ENCODE data around the gene PLEKHM3. TPM values are rescaled to one million over a fixed set of nuclear protein-coding genes. Genes with fewer than 3 reads are reported as not detected.
A peak's percentile ranks its signal among the peaks of the same experiment; 100 is the strongest.

The PLEKHM3 gene
- total and polyA plus RNA-seq, 12 donors: 9.5 to 39.6 (median 21.7) TPM

- intact Hi-C loops (cut with DNase I): no loop called here
- Histone ChIP-seq H3K4me3 (no peak overlapping the region), H3K27ac (no peak overlapping the region), H3K27me3 (no peaks in the 10 kb centered on the region), H3K9me3 (replicated peaks in 1 of 3) (no peaks in the 10 kb centered on the region), H3K4me1 (replicated peaks in 1 of 2) (peaks cover 5 to 15% of the 10 kb centered on the region in 2 donors), H3K36me3 (replicated peaks in 1 of 2) (no peaks in the 10 kb centered on the region)
- WGBS, 4 donors: 96 to 100% (median 96%) methylated on average over 3 of the region's 3 CpGs
- TF ChIP-seq POLR2A (IDR thresholded peaks at IDR 0.05): no peak
- no peak for TF ChIP-seq CTCF (IDR thresholded peaks at IDR 0.05)
- DNase-seq: peak in 1 of 7 donors; percentile 30
Observed at GRCh38 chr2:207839575-207839974, 185.8 kb downstream of the PLEKHM3 start.

- Histone ChIP-seq H3K27ac (no peak overlapping the region), H3K4me1 (replicated peaks in 1 of 2) (peaks cover 5 to 15% of the 10 kb centered on the region in 2 donors), H3K4me3 (no peak overlapping the region), H3K9me3 (replicated peaks in 1 of 3) (no peaks in the 10 kb centered on the region), H3K36me3 (replicated peaks in 1 of 2) (no peaks in the 10 kb centered on the region), H3K27me3 (no peaks in the 10 kb centered on the region)
- TF ChIP-seq CTCF (IDR thresholded peaks at IDR 0.05) (no peak), POLR2A (IDR thresholded peaks at IDR 0.05) (no peak)
- WGBS, 4 donors: 96 to 100% (median 98%) methylated on average over 1 of the region's 1 CpG
- DNase-seq: no peak
- intact Hi-C loops (cut with DNase I): no loop called here
Observed at GRCh38 chr2:207839028-207839427, 186.3 kb downstream of the PLEKHM3 start.

- TF ChIP-seq POLR2A (IDR thresholded peaks at IDR 0.05): no peak
- TF ChIP-seq CTCF (IDR thresholded peaks at IDR 0.05): no peak
- Histone ChIP-seq H3K27ac (peak overlapping the region in 4 of 5 donors; percentile 17 to 65 (median 62)), H3K4me1 (replicated peaks in 1 of 2) (peaks cover 5 to 24% of the 10 kb centered on the region in 2 donors), H3K4me3 (no peak overlapping the region), H3K9me3 (replicated peaks in 1 of 3) (no peaks in the 10 kb centered on the region), H3K36me3 (replicated peaks in 1 of 2) (no peaks in the 10 kb centered on the region), H3K27me3 (no peaks in the 10 kb centered on the region)
- peak in 6 of 7 donors; percentile 34 to 69 (median 56) for DNase-seq
- intact Hi-C loops (cut with DNase I): no loop called here
- WGBS, 4 donors: 17 to 46% (median 31%) methylated on average over 7 of the region's 7 CpGs
Observed at GRCh38 chr2:207836521-207837133, 188.7 kb downstream of the PLEKHM3 start.

GRCh38 chr2:207835805-207836204 is 189.5 kb downstream of the PLEKHM3 start:
- TF ChIP-seq CTCF (IDR thresholded peaks at IDR 0.05) (no peak), POLR2A (IDR thresholded peaks at IDR 0.05) (no peak)
- H3K27me3 ChIP-seq: no peaks in the 10 kb centered on the region
- H3K4me1 ChIP-seq (replicated peaks in 1 of 2): peaks cover 5 to 24% of the 10 kb centered on the region in 2 donors
- H3K36me3 ChIP-seq (replicated peaks in 1 of 2): no peaks in the 10 kb centered on the region
- H3K4me3 ChIP-seq: no peak overlapping the region
- no peaks in the 10 kb centered on the region for H3K9me3 ChIP-seq (replicated peaks in 1 of 3)
- DNase-seq: no peak
- intact Hi-C loops (cut with DNase I): no loop called here
- 67 to 100% (median 99%) methylated on average over 1 of the region's 1 CpG for WGBS, 4 donors
- no peak overlapping the region for H3K27ac ChIP-seq

Measured in adrenal gland (tissue), 12 donors.